PC-9 (cell line): ENCODE results near the gene DTX4. TPM values are rescaled to one million over a fixed set of nuclear protein-coding genes. Genes with fewer than 3 reads are reported as not detected.
A peak's percentile ranks its signal among the peaks of the same experiment; 100 is the strongest.

Experiments used
- BruUV-seq: library from RNA; stranded (reverse); fragments of 400-500 nt; replicated peaks from 2 replicates; lab custom pipeline; 2021; lab: Mats Ljungman, UMichigan
- CTCF ChIA-PET: fragments of 300-600 bp; sonication (Branson Sonifier 250); formaldehyde crosslinking; loops from one replicate; lab custom pipeline; 2022; ENCODE audit warnings: antibody characterized with exemption; lab: Charles Lee
- POLR2A ChIA-PET: fragments of 300-600 bp; sonication (Branson Sonifier 250); formaldehyde crosslinking; loops from one replicate; lab custom pipeline; 2022; ENCODE audit warnings: antibody characterized with exemption; ENCODE audit not compliant: unreplicated experiment; lab: Charles Lee
- DNase-seq, 2 experiments: peaks; one replicate each; pipeline versions ENCODE4 v3.0.0 to v3.0.0-alpha.2; 2015 to 2022; ENCODE audit warnings: mixed read lengths in 1 of 2
- H2AFZ ChIP-seq: fragments of 200-600 bp; sonication (generic); 2 replicates; pipeline ENCODE4 v1.8.1; 2017; ENCODE audit warnings: antibody characterized with exemption
- H3F3A ChIP-seq: fragments of 200-600 bp; sonication (generic); 2 replicates; pipeline ENCODE4 v1.8.1; 2017; ENCODE audit warnings: antibody characterized with exemption, mild to moderate bottlenecking, low read depth; ENCODE audit not compliant: insufficient read depth
- H3K27ac ChIP-seq: fragments of 200-600 bp; sonication (generic); 2 replicates; pipeline ENCODE4 v1.6.1; 2016; ENCODE audit warnings: mixed run types
- H3K27me3 ChIP-seq: fragments of 200-600 bp; sonication (generic); 2 replicates; pipeline ENCODE4 v1.6.1; 2016; ENCODE audit warnings: low read depth, mixed run types; ENCODE audit not compliant: insufficient read depth
- H3K36me3 ChIP-seq: fragments of 200-600 bp; sonication (generic); 2 replicates; pipeline ENCODE4 v1.6.1; 2016; ENCODE audit warnings: low read depth, mixed run types
- H3K4me1 ChIP-seq: fragments of 200-600 bp; sonication (generic); replicated peaks from 2 replicates; pipeline ENCODE4 v1.6.1; 2016; ENCODE audit warnings: mixed run types; ENCODE audit not compliant: insufficient read depth
- H3K4me2 ChIP-seq: fragments of 200-600 bp; sonication (generic); 2 replicates; pipeline ENCODE4 v1.6.1; 2017; ENCODE audit warnings: mixed run types
- H3K4me3 ChIP-seq: fragments of 200-600 bp; sonication (generic); 2 replicates; pipeline ENCODE4 v1.6.1; 2016; ENCODE audit warnings: mixed run types
- H3K79me2 ChIP-seq: fragments of 200-600 bp; sonication (generic); 2 replicates; pipeline ENCODE4 v1.6.1; 2017; ENCODE audit warnings: low read depth, mixed run types
- H3K9me2 ChIP-seq: fragments of 200-600 bp; sonication (generic); 2 replicates; pipeline ENCODE4 v1.8.1; 2017; ENCODE audit warnings: mild to moderate bottlenecking; ENCODE audit not compliant: insufficient read depth
- H3K9me3 ChIP-seq: fragments of 200-600 bp; sonication (generic); 2 replicates; pipeline ENCODE4 v1.8.1; 2016; ENCODE audit warnings: low read depth; ENCODE audit not compliant: insufficient read depth
- H4K20me1 ChIP-seq: fragments of 200-600 bp; sonication (generic); 2 replicates; pipeline ENCODE4 v1.8.1; 2017; ENCODE audit not compliant: insufficient read depth
- EZH2 ChIP-seq: fragments of 200-600 bp; sonication (generic); IDR thresholded peaks from 2 replicates; pipeline ENCODE4 v1.8.0; 2017; ENCODE audit warnings: antibody characterized with exemption, low read depth
- intact Hi-C: fragments of 100-400 bp; cut with micrococcal nuclease; formaldehyde crosslinking; loops from one replicate; pipeline ENCODE4 v1.10.0; 2022; ENCODE audit not compliant: unreplicated experiment
- total RNA-seq: library from RNA; stranded (reverse); gene quantifications from 2 replicates; pipeline ENCODE4 v1.2.3, GENCODE V29; 2021
- TF ChIP-seq, protein P1 (sequence below): fragments of 200-600 bp; sonication (generic); conservative IDR thresholded peaks from 2 replicates; pipeline ENCODE4 v1.6.1; 2017; ENCODE audit warnings: mixed run types, antibody characterized with exemption, mild to moderate bottlenecking, moderate library complexity

Gene DTX4
- total RNA-seq, 1 experiment from 2014 or later: 34.5 TPM

DNA sequence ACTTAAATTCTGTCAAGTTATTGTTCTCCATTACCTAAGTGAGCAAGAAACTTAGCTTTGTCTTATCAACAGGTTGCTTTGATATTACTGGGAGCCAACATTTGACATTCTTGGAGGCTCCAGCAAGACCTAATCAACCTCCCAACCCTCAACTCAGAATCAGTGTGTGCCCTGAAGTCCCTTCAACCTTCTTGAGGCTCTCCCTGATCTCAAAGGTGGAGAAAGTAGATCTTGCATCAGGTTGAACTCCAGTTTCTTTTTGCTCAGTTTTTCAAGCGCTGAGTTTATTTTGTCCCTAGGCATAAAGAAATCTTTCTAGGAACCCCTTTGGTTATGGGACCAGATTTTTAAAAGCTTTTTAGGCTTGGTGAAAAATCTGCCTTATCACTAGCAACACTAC lies 27.8 kb upstream of the DTX4 start:
- peak overlapping the region; percentile 84 for H2AFZ ChIP-seq
- peaks cover 10% of the 10 kb centered on the region; the same call in 1 of the 2 replicates for H3K36me3 ChIP-seq
- H3K9me2 ChIP-seq: no peaks in the 10 kb centered on the region; the same call in 1 of the 2 replicates
- H3K4me2 ChIP-seq: peak overlapping the region; percentile 78
- no TSS peak for BruUV-seq
- H3K27me3 ChIP-seq: no peaks in the 10 kb centered on the region
- H3K4me1 ChIP-seq: peaks cover 37% of the 10 kb centered on the region
- CTCF ChIA-PET: interaction anchor here (1.0 to 1.8 kb wide), 3 partner anchors 37 to 565 kb away, joined by 3 to 4 read pairs (median 4); partner anchors contain the start of genes FAM111B and ZFP91
- POLR2A ChIA-PET: interaction anchor here (0.7 kb wide), 2 partner anchors 35 to 151 kb away, joined by 4 to 5 read pairs; no protein-coding TSS in a partner anchor
- TF ChIP-seq, protein P1, sequence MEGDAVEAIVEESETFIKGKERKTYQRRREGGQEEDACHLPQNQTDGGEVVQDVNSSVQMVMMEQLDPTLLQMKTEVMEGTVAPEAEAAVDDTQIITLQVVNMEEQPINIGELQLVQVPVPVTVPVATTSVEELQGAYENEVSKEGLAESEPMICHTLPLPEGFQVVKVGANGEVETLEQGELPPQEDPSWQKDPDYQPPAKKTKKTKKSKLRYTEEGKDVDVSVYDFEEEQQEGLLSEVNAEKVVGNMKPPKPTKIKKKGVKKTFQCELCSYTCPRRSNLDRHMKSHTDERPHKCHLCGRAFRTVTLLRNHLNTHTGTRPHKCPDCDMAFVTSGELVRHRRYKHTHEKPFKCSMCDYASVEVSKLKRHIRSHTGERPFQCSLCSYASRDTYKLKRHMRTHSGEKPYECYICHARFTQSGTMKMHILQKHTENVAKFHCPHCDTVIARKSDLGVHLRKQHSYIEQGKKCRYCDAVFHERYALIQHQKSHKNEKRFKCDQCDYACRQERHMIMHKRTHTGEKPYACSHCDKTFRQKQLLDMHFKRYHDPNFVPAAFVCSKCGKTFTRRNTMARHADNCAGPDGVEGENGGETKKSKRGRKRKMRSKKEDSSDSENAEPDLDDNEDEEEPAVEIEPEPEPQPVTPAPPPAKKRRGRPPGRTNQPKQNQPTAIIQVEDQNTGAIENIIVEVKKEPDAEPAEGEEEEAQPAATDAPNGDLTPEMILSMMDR: no peak
- TF ChIP-seq EZH2: no peak
- H3K9me3 ChIP-seq: 0 out of 2 replicates have a peak, but pooled peaks cover 2% of the 10 kb centered on the region
- no peaks in the 10 kb centered on the region for H3K79me2 ChIP-seq
- H3F3A ChIP-seq: peaks cover 29% of the 10 kb centered on the region
- H4K20me1 ChIP-seq: no peaks in the 10 kb centered on the region
- intact Hi-C loops: loop anchor here (5.0 to 10.0 kb wide), 2 partner anchors 43 to 1479 kb away; partner anchors contain the start of gene ZDHHC5
- H3K27ac ChIP-seq: peak overlapping the region; percentile 10; the same call in 1 of the 2 replicates
- no peak for DNase-seq
- peak overlapping the region; percentile 72 for H3K4me3 ChIP-seq

DNA sequence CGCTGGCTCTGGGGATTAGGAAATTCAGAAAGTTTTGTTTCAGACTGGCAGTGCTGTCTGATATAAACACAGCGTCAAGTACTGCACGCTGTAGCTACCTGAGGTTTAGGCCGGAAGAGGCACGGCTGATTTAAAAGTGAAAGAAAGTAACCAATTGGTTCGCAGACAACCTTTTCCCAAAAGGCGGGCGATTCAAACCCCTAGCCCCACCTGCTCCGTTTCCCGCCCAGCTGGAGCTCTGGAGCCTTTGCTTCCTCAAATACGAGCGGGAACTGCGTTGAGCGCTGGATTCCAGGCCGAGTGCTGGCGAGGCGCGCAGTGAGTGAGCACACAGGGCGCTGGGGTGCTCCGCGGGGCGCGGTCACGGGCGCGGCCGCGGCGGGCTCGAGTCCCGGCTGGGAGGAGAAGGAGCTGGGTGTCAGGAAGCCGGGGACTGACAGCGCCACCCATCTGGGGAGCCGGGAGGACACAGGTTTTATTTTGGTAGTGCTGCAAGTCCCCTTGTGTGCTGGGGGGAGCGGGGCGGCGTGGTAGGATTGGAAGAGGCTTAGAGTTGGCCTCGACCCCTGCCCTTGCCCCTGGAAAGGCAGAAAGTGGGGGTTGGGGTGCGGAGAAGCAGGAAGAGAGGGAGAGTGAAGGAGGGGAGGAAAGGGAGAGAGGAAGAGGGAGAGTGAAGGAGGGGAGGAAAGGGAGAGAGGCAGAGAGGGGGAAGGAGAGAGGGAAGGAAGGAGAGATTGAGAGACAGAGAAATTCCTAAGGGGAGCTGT lies 27.2 kb upstream of the DTX4 start:
- Histone ChIP-seq H3K4me2 (peak overlapping the region; percentile 78), H3K4me3 (peak overlapping the region; percentile 72), H2AFZ (peak overlapping the region; percentile 84), H3F3A (peaks cover 29% of the 10 kb centered on the region), H3K27ac (peak overlapping the region; percentile 10; the same call in 1 of the 2 replicates), H3K36me3 (peaks cover 10% of the 10 kb centered on the region; the same call in 1 of the 2 replicates), H3K9me2 (no peaks in the 10 kb centered on the region; the same call in 1 of the 2 replicates), H3K9me3 (0 out of 2 replicates have a peak, but pooled peaks cover 2% of the 10 kb centered on the region), H3K27me3 (no peaks in the 10 kb centered on the region), H4K20me1 (no peaks in the 10 kb centered on the region), H3K79me2 (no peaks in the 10 kb centered on the region), H3K4me1 (peaks cover 37% of the 10 kb centered on the region)
- no TSS peak for BruUV-seq
- CTCF ChIA-PET: interaction anchor here (1.0 to 1.8 kb wide), 3 partner anchors 37 to 565 kb away, joined by 3 to 4 read pairs (median 4); partner anchors contain the start of genes FAM111B and ZFP91
- POLR2A ChIA-PET: interaction anchor here (0.6 to 0.7 kb wide), 3 partner anchors 13 to 151 kb away, joined by 3 to 5 read pairs (median 4); no protein-coding TSS in a partner anchor
- intact Hi-C loops: loop anchor here (5.0 to 10.0 kb wide), 2 partner anchors 43 to 1480 kb away; partner anchors contain the start of gene ZDHHC5
- peak; percentile 84 to 87 for DNase-seq
- no peak for TF ChIP-seq EZH2
- TF ChIP-seq, protein P1: no peak

DNA sequence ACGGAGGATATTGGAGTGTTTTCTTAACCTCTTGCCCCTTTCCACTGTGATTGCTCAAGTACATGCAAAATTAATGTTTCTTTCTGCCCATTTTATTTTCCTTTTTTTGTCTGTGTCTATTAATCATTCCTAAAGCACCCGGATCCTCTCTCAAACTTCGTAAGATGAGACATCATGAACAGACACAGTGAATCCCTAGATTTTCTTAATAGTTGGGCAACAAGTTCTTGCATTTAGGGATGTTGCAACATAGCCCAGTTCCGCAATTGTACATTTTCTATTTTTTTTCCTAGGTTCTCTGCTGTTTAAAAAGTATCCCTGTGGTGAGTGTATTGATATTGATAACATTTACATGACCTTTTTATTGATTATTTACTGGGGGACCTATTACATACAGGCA lies 26.4 kb upstream of the DTX4 start:
- H3K36me3 ChIP-seq: peaks cover 10% of the 10 kb centered on the region; the same call in 1 of the 2 replicates
- no peak for TF ChIP-seq EZH2
- TF ChIP-seq, protein P1: no peak
- 0 out of 2 replicates have a peak overlapping the region, but pooled peaks have one; percentile 84 for H2AFZ ChIP-seq
- H3K27ac ChIP-seq: no peak overlapping the region
- peaks cover 37% of the 10 kb centered on the region for H3K4me1 ChIP-seq
- no peaks in the 10 kb centered on the region for H3K27me3 ChIP-seq
- CTCF ChIA-PET: interaction anchor here (1.2 kb wide), 1 partner anchor 39 kb away, joined by 3 read pairs; no protein-coding TSS in a partner anchor
- H3K9me2 ChIP-seq: no peaks in the 10 kb centered on the region; the same call in 1 of the 2 replicates
- DNase-seq: no peak
- H4K20me1 ChIP-seq: no peaks in the 10 kb centered on the region
- peak overlapping the region; percentile 72; the same call in 1 of the 2 replicates for H3K4me3 ChIP-seq
- peaks cover 29% of the 10 kb centered on the region for H3F3A ChIP-seq
- no peaks in the 10 kb centered on the region for H3K79me2 ChIP-seq
- intact Hi-C loops: loop anchor here (10.0 kb wide), 1 partner anchor 1481 kb away; the partner anchor contains the start of gene ZDHHC5
- TSS peak; percentile 14 for BruUV-seq
- peak overlapping the region; percentile 78 for H3K4me2 ChIP-seq
- POLR2A ChIA-PET: no interaction called here
- H3K9me3 ChIP-seq: 0 out of 2 replicates have a peak, but pooled peaks cover 2% of the 10 kb centered on the region
